ENCODE data around the gene SMYD3. TPM values are rescaled to one million over a fixed set of nuclear protein-coding genes. Genes with fewer than 3 reads are reported as not detected.

SMYD3 gene
- total and polyA plus RNA-seq, 2 donors (not counting 1 experiment from before 2014, with no cell fraction given): 9.7 to 37.2 TPM

DNA sequence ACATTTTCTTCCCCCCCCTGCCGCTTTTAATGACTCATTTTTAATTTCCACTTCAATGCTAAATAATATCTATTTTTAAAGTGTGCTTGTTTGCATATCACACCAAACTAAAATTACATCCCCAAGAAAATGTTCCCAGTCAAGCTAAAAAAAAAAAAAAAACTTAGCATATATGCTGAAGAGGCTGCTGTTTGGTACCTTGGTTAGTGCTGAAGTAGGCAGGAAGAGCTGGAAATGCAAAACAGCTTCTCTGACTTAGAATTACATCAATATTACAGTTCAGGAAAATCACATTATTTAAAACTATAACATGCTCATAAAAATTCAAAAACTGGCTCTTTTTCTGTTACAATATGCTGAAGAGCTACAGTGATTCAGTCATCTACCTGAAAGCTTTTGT, 372.3 kb downstream of the SMYD3 start:
- no peaks in the 10 kb centered on the region for H3K4me1 Mint-ChIP-seq
- H3K36me3 ChIP-seq (replicated peaks in 1 of 2; ENCODE audit: control extremely low read depth in 1 of 2, control insufficient read depth in 1 of 2, extremely low read depth in 1 of 2, insufficient read depth in 2 of 2, low read length in 1 of 2): no peaks in the 10 kb centered on the region
- no peak for TF ChIP-seq CTCF (IDR thresholded peaks at IDR 0.05)
- no peak for TF ChIP-seq EZH2 (IDR thresholded peaks at IDR 0.05; ENCODE audit: borderline replicate concordance, insufficient read depth, low read depth, low read length, poor library complexity, severe bottlenecking)
- no peak overlapping the region for H3K4me2 ChIP-seq (replicated peaks; ENCODE audit: low read depth, low read length, poor library complexity, severe bottlenecking)
- no peak overlapping the region for H3K27ac Mint-ChIP-seq
- H3K27me3 Mint-ChIP-seq: no peaks in the 10 kb centered on the region
- DNase-seq: no peak
- no peaks in the 10 kb centered on the region for H3K9me3 ChIP-seq (ENCODE audit: control extremely low read depth in 1 of 3, control insufficient read depth in 2 of 3, insufficient read depth in 1 of 3, low read length in 2 of 3)
- H3K9me3 Mint-ChIP-seq (ENCODE audit: insufficient read depth): no peaks in the 10 kb centered on the region
- intact Hi-C loops (cut with micrococcal nuclease): no loop called here
- ATAC-seq (ENCODE audit: low read depth): no peak
- H3K4me1 ChIP-seq (ENCODE audit: control insufficient read depth in 2 of 2, insufficient read depth in 2 of 2, low read length in 2 of 2): no peaks in the 10 kb centered on the region
- WGBS (ENCODE audit: insufficient coverage): no CpG with 5 or more reads among the region's 1 CpG
- no peak overlapping the region for H3K27ac ChIP-seq (ENCODE audit: low read length in 2 of 2)
- H3K9ac ChIP-seq (ENCODE audit: low read length): no peak overlapping the region
- H3K27me3 ChIP-seq (replicated peaks in 1 of 4; ENCODE audit: control extremely low read depth in 1 of 4, control insufficient read depth in 3 of 4, insufficient read depth in 4 of 4, low read length in 3 of 4): no peaks in the 10 kb centered on the region
- POLR2A ChIA-PET: no interaction called here
- no peak overlapping the region for H3K4me3 ChIP-seq (ENCODE audit: control extremely low read depth in 1 of 5, extremely low read depth in 1 of 5, insufficient read depth in 1 of 5, low read depth in 2 of 5, low read length in 4 of 5)
- no peak overlapping the region for H3K4me3 Mint-ChIP-seq
- H4K20me1 ChIP-seq (ENCODE audit: control insufficient read depth, insufficient read depth, low read length, poor library complexity, severe bottlenecking): no peaks in the 10 kb centered on the region
- CTCF ChIA-PET: interaction anchor here (0.6 kb wide), 1 partner anchor 306 kb away, joined by 5 read pairs; no protein-coding TSS in a partner anchor
- H3K79me2 ChIP-seq (ENCODE audit: control insufficient read depth, insufficient read depth, low read length): no peaks in the 10 kb centered on the region
- no peak overlapping the region for H2AFZ ChIP-seq (ENCODE audit: insufficient read depth, low read depth, low read length, poor library complexity, severe bottlenecking)

DNA sequence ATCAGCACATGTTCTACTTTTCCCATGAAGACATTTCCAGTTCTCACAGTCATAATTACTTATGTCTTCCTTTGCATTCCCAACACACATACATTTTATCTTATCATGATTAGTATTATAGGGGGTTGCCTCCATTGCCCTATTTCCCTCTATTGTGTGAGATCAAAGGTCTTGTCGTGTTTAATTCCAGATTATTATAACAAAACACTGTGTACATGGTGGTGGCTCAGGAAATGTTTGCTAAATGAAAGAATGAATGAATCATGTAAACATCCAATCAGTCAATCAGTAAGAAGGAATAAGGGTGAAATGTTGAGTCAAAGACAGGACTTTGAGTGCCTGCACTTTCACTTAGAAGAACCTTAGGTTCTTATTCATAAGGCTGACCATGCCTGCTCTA, 376.0 kb downstream of the SMYD3 start:
- H3K4me1 ChIP-seq (ENCODE audit: control insufficient read depth in 2 of 2, insufficient read depth in 2 of 2, low read length in 2 of 2): no peaks in the 10 kb centered on the region
- POLR2A ChIA-PET: no interaction called here
- intact Hi-C loops (cut with micrococcal nuclease): no loop called here

More for the DNA sequence above, 376.0 kb downstream of the SMYD3 start:
- no peak overlapping the region for H3K4me3 Mint-ChIP-seq
- H4K20me1 ChIP-seq (ENCODE audit: control insufficient read depth, insufficient read depth, low read length, poor library complexity, severe bottlenecking): no peaks in the 10 kb centered on the region
- no peak for DNase-seq
- H3K9me3 Mint-ChIP-seq (ENCODE audit: insufficient read depth): no peaks in the 10 kb centered on the region
- TF ChIP-seq CTCF (IDR thresholded peaks at IDR 0.05): no peak
- TF ChIP-seq EZH2 (IDR thresholded peaks at IDR 0.05; ENCODE audit: borderline replicate concordance, insufficient read depth, low read depth, low read length, poor library complexity, severe bottlenecking): no peak
- no peaks in the 10 kb centered on the region for H3K27me3 ChIP-seq (replicated peaks in 1 of 4; ENCODE audit: control extremely low read depth in 1 of 4, control insufficient read depth in 3 of 4, insufficient read depth in 4 of 4, low read length in 3 of 4)
- H3K4me3 ChIP-seq (ENCODE audit: control extremely low read depth in 1 of 5, extremely low read depth in 1 of 5, insufficient read depth in 1 of 5, low read depth in 2 of 5, low read length in 4 of 5): no peak overlapping the region
- no peak overlapping the region for H3K27ac Mint-ChIP-seq
- H3K79me2 ChIP-seq (ENCODE audit: control insufficient read depth, insufficient read depth, low read length): no peaks in the 10 kb centered on the region
- no peaks in the 10 kb centered on the region for H3K9me3 ChIP-seq (ENCODE audit: control extremely low read depth in 1 of 3, control insufficient read depth in 2 of 3, insufficient read depth in 1 of 3, low read length in 2 of 3)
- no peak overlapping the region for H3K4me2 ChIP-seq (replicated peaks; ENCODE audit: low read depth, low read length, poor library complexity, severe bottlenecking)
- no peaks in the 10 kb centered on the region for H3K4me1 Mint-ChIP-seq
- no peaks in the 10 kb centered on the region for H3K27me3 Mint-ChIP-seq
- no peak for ATAC-seq (ENCODE audit: low read depth)
- no peak overlapping the region for H3K27ac ChIP-seq (ENCODE audit: low read length in 2 of 2)
- no peaks in the 10 kb centered on the region for H3K36me3 ChIP-seq (replicated peaks in 1 of 2; ENCODE audit: control extremely low read depth in 1 of 2, control insufficient read depth in 1 of 2, extremely low read depth in 1 of 2, insufficient read depth in 2 of 2, low read length in 1 of 2)
- WGBS (ENCODE audit: insufficient coverage): no CpG with 5 or more reads among the region's 1 CpG
- no peak overlapping the region for H3K9ac ChIP-seq (ENCODE audit: low read length)
- CTCF ChIA-PET: no interaction called here
- no peak overlapping the region for H2AFZ ChIP-seq (ENCODE audit: insufficient read depth, low read depth, low read length, poor library complexity, severe bottlenecking)
